ENCODE measurements around the gene WWOX.

The WWOX gene

DNA sequence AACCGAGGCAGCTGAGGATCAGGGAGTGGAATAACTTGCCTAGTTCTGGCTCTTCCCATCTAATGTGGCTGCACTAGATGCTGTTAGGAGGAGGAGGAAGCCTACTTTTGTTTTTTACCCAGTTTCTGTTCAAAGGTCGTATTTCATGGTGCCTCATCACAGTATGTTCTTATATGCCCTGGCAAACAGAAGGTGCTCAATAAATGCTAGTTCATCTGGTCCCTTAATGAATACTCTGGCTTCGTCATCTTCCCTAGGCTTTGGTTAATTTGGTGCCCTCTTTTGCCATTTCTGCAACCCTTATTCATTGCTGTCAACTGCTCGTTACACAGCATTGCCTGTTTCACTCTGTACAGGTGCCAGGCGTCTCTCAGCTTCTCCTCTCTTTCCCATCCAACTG is 151.7 kb downstream of the WWOX start:
- TF ChIP-seq, protein P1, sequence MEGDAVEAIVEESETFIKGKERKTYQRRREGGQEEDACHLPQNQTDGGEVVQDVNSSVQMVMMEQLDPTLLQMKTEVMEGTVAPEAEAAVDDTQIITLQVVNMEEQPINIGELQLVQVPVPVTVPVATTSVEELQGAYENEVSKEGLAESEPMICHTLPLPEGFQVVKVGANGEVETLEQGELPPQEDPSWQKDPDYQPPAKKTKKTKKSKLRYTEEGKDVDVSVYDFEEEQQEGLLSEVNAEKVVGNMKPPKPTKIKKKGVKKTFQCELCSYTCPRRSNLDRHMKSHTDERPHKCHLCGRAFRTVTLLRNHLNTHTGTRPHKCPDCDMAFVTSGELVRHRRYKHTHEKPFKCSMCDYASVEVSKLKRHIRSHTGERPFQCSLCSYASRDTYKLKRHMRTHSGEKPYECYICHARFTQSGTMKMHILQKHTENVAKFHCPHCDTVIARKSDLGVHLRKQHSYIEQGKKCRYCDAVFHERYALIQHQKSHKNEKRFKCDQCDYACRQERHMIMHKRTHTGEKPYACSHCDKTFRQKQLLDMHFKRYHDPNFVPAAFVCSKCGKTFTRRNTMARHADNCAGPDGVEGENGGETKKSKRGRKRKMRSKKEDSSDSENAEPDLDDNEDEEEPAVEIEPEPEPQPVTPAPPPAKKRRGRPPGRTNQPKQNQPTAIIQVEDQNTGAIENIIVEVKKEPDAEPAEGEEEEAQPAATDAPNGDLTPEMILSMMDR (IDR thresholded peaks at IDR 0.05; ENCODE audit: control insufficient read depth, extremely low read depth, insufficient read depth), result no peak
- no peak for DNase-seq (ENCODE audit: low read depth)
- no peak overlapping the region for H3K4me3 ChIP-seq (ENCODE audit: low read depth, low read length)

DNA sequence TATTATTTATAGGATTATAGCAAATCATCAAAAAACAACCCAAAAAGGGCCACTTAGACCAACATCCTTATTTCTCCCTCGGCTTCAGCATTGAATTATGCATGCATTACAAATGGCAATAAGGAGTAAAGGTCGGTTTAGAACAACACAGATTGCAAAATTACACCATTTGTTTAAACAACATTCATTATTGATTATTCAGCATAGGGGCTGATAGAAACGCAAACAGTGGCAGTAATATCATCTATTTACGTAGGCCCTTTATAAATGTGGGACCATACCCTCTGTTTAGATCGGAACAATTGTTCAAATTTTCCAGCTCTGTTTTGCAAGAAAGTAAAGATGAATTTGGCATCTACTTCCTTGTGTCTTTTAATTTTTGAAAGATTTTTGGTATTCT is 153.3 kb downstream of the WWOX start:
- DNase-seq (ENCODE audit: low read depth), result no peak
- TF ChIP-seq, protein P1 (IDR thresholded peaks at IDR 0.05; ENCODE audit: control insufficient read depth, extremely low read depth, insufficient read depth), result no peak
- no peak overlapping the region for H3K4me3 ChIP-seq (ENCODE audit: low read depth, low read length)

DNA sequence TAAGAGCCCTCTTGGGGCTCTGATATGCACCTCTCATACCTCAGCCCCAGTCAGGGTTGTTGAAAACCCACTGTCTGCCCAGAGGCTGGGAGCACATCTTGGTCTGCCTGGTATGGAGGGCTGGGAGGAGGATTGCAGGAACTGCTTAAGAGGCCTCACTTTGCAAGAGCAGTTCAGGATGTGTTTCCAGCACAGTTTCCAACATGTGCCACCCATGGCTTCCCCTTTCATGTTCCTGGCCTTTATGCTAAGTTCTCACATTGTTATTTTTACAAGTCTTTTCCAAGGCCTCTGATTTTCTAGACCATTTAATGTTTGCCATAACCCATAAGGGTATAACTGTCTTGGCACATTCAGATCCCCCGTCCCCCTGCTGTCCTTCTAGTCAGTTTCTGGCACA is 155.4 kb downstream of the WWOX start:
- DNase-seq (ENCODE audit: low read depth), result no peak
- H3K4me3 ChIP-seq (ENCODE audit: low read depth, low read length), result no peak overlapping the region
- TF ChIP-seq, protein P1 (IDR thresholded peaks at IDR 0.05; ENCODE audit: control insufficient read depth, extremely low read depth, insufficient read depth), result no peak

DNA sequence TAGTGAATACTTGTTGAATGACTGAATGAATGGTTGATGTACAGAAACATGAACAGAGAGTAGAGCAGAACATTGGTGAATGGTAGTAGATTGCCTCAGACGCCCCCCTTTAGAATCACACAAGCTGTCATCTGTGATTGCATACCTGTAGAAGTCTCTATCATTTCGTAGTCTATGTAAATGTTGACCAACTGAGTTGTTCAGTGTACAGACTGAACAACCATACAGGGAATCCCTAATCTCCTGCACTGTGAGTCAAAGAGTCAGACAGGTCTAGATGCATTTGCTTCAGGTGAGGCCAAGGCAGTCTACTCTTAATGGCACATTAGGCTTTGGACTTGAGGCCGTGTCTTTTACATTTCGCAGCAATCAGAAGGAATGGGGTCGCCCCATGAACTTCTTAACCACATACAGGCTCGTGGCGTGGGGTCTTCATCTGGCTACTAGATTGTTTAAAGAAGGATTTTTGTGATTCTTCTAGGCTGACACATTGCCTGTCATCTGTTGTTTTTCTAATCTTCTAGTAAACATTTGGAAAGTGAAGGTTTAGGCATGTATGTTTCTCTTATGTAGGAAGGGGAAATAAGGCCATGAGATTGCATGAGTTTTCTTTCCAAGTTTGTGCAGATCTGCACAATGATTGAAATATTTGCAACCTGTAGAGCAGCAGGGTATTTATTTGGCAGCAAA is 157.4 kb downstream of the WWOX start:
- TF ChIP-seq, protein P1 (IDR thresholded peaks at IDR 0.05; ENCODE audit: control insufficient read depth, extremely low read depth, insufficient read depth), result no peak
- no peak overlapping the region for H3K4me3 ChIP-seq (ENCODE audit: low read depth, low read length)
- DNase-seq (ENCODE audit: low read depth), result no peak

DNA sequence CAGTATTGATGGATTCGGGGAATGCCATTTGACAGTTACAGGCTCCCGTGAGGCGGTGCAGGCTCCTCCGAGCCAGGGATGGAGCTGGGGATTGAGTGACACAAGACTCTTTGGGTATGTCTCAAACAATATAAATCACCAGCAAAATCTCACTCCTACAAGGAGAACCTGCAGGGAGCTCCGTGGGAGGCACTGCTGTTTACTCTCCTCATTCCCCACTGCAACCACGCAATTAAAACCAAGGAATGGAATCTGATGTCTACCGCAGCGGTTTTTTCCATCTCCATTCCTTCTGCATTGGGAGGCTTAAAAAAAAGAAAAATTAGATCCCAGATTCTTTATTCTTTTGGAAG is 157.9 kb downstream of the WWOX start:
- DNase-seq (ENCODE audit: low read depth), result no peak
- H3K4me3 ChIP-seq (ENCODE audit: low read depth, low read length), result no peak overlapping the region
- TF ChIP-seq, protein P1 (IDR thresholded peaks at IDR 0.05; ENCODE audit: control insufficient read depth, extremely low read depth, insufficient read depth), result no peak

DNA sequence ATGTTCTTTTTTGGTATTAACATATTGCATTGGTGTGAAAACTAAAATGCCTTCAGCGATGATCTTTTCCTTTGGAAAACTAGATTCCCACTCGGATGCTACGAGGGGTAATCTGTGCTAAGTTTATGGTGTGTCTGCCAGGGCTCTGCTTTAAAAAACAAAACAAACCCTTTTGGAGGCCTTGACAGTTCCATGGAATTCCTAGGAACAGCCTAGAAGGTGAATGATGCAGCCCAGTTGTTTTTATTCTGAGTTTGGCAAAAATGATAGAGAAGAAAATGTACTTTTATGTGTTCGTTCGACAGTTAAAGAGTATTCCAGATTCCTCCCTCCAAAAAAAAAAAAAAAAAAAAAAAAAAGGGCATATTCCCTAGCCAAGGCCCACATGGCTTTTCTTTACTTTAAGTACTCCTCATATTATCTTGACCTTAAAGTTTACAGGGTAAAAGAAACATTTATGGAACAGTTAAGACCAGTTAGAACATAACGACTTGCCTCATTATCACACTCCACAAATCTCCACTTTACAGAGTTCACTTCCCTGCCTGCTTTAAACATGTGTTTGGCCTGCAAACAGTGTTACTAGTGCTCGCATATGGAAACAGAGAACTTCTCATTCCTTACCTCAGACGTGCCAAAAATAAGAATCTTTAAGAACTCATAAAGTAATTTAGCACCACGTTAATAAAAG is 159.1 kb downstream of the WWOX start:
- TF ChIP-seq, protein P1 (IDR thresholded peaks at IDR 0.05; ENCODE audit: control insufficient read depth, extremely low read depth, insufficient read depth), result no peak
- H3K4me3 ChIP-seq (ENCODE audit: low read depth, low read length), result no peak overlapping the region
- peak; percentile 59 for DNase-seq (ENCODE audit: low read depth)

DNA sequence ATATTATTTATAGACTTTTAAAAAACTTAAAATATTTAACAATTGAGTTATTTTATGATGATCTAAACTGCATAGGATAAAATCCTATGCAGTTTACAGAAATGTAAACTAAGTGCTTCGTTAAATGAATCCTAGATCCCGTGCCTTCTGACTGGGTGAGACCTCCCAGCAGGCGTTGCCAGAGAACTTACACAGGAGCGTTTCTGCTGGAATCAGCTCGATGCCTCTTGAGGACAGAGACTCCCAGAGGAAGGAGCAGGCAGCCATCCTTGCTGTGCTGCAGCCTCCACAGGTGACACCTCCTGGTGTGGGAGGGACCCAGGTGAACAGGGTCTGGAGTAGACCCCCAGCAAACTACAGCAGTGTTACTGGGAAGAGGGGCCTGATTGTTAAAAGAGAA is 160.4 kb downstream of the WWOX start:
- DNase-seq (ENCODE audit: low read depth), result no peak
- no peak overlapping the region for H3K4me3 ChIP-seq (ENCODE audit: low read depth, low read length)
- TF ChIP-seq, protein P1 (IDR thresholded peaks at IDR 0.05; ENCODE audit: control insufficient read depth, extremely low read depth, insufficient read depth), result no peak

Data from LNCaP clone FGC (cell line).